ENCODE data around the gene MTFP1.

Gene MTFP1

GRCh38 chr22:30404307-30404706 lies 21.3 kb upstream of the MTFP1 start:
- no peak for DNase-seq (ENCODE audit: low spot score)
- no peak for TF ChIP-seq CTCF (IDR thresholded peaks at IDR 0.05; ENCODE audit: extremely low read depth, missing control alignments)

- no peak for DNase-seq (ENCODE audit: low spot score)
- TF ChIP-seq CTCF (IDR thresholded peaks at IDR 0.05; ENCODE audit: extremely low read depth, missing control alignments) = no peak
Observed at GRCh38 chr22:30405731-30406130, 19.8 kb upstream of the MTFP1 start.

- no peak for DNase-seq (ENCODE audit: low spot score)
- TF ChIP-seq CTCF (IDR thresholded peaks at IDR 0.05; ENCODE audit: extremely low read depth, missing control alignments) = no peak
Observed at GRCh38 chr22:30406400-30406799, 19.2 kb upstream of the MTFP1 start.

- no peak for TF ChIP-seq CTCF (IDR thresholded peaks at IDR 0.05; ENCODE audit: extremely low read depth, missing control alignments)
- DNase-seq (ENCODE audit: low spot score) = no peak
Observed at GRCh38 chr22:30408388-30409102, 17.0 kb upstream of the MTFP1 start.

GRCh38 chr22:30411780-30412179 lies 13.8 kb upstream of the MTFP1 start:
- TF ChIP-seq CTCF (IDR thresholded peaks at IDR 0.05; ENCODE audit: extremely low read depth, missing control alignments) = no peak

GRCh38 chr22:30413001-30413400 lies 12.6 kb upstream of the MTFP1 start:
- DNase-seq (ENCODE audit: low spot score) = no peak
- TF ChIP-seq CTCF (IDR thresholded peaks at IDR 0.05; ENCODE audit: extremely low read depth, missing control alignments) = no peak

More at GRCh38 chr22:30411780-30412179, 13.8 kb upstream of the MTFP1 start:
- DNase-seq (ENCODE audit: low spot score) = no peak

- no peak for TF ChIP-seq CTCF (IDR thresholded peaks at IDR 0.05; ENCODE audit: extremely low read depth, missing control alignments)
- no peak for DNase-seq (ENCODE audit: low spot score)
Observed at GRCh38 chr22:30413745-30414524, 11.6 kb upstream of the MTFP1 start.
